CD4-positive, alpha-beta T cell treated with Interleukin-15 for 4 hours (primary cell): ENCODE results near the gene KCNA5.

Experiments
- DNase-seq: peaks from one replicate; pipeline ENCODE4 v3.0.0-alpha.2; 2020; ENCODE audit warnings: low spot score

KCNA5 gene

DNA sequence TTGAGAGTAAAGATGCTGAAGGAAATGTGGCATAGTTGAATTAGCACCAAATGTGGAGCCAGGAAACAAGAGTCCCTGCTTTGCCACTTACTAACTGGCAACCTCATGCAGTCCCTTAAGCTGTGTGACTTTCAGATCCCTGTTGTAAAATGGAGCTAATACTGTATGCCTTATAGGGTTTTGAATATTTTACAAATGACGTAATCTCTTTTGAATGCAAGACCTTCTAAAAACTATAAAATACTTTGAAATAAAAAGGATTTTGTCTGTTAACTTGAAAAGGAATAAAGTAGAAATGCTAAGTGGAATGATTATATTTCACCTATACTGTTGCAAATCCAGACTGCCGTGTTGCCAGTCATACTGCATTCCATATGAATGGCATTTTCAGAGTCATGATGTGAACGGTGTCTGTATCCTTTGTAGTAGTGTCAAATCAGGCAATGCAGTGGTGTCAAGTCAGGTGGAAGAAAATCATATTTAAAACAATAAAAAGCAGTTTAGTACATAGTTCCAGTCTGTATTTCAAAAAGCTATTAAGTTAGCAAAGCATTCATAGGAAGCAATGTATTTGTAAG, 21.3 kb downstream of the KCNA5 start:
- no peak for DNase-seq

GRCh38 chr12:5066251-5066650, 22.6 kb downstream of the KCNA5 start:
- DNase-seq: no peak

- no peak for DNase-seq
These were observed 24.4 kb downstream of the KCNA5 start for GRCh38 chr12:5068126-5068525.

DNA sequence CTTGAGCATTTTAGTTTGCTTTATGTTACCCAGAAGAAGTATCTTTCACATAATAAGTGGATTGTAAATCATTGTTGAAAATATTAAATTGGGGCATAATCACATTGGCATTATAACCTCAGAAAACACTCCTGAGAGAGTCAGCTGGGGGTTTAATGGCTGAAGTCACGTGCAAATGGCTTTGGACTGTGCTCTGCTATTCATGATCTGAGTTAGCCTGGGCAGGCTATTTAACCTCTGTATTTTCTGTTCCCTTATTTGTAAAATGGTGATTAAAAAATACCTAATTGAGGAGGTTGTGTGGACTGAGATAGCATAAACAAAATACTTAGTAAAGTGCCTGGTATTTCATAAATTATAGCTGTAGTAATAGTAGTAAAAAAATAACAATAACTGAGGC, 24.9 kb downstream of the KCNA5 start:
- no peak for DNase-seq

DNA sequence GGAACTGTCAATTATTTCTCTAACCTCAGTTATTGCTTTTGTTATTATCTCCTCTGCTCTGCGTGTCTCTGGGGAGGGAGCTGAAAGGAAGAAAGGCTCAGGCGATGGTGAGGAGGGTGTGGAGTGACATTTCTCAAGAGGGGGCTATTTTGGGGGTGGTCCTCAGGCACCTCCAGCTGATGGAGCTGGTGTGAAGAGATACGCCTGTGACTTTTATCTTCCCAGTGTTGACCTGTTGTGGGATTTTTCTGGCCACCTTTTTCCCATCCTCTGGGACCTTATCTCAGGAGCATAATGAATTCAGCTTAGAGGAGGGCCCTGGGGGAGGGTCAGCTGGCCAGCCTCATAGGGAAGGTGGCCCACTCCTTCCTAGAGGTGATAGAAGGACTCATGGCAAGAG, 26.4 kb downstream of the KCNA5 start:
- no peak for DNase-seq

GRCh38 chr12:5071496-5071895, 27.8 kb downstream of the KCNA5 start:
- no peak for DNase-seq

DNA sequence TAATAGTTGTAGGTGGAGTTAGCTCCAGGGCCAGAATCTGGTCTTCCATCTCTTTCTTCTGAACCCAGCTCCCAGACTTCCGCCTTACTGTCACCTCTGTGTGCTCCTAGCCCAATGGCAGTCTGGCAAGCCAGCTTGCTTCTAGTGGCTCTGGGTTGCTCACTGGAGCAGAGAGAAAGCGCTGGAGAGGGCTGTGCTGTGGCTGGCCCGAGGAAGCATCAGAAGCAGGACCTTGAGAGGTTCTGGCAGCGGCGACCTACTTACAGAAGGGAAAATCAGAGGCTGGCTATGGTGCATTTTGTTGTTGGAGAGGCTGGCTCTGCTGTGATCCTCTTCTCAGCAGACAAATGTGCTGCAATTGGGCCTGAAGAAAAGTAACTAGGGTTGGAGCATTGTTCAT, 28.6 kb downstream of the KCNA5 start:
- DNase-seq: no peak

- no peak for DNase-seq
These were observed 29.4 kb downstream of the KCNA5 start for GRCh38 chr12:5073054-5073453.

GRCh38 chr12:5073853-5074252, 30.2 kb downstream of the KCNA5 start:
- no peak for DNase-seq

GRCh38 chr12:5076761-5077160, 33.1 kb downstream of the KCNA5 start:
- no peak for DNase-seq

- DNase-seq: no peak
These were observed 34.7 kb downstream of the KCNA5 start for GRCh38 chr12:5078423-5078822.

GRCh38 chr12:5081016-5081415, 37.3 kb downstream of the KCNA5 start:
- DNase-seq: no peak

- peak; percentile 6 for DNase-seq
These were observed 40.5 kb downstream of the KCNA5 start for GRCh38 chr12:5083955-5084849.

GRCh38 chr12:5085896-5086295, 42.2 kb downstream of the KCNA5 start:
- no peak for DNase-seq

DNA sequence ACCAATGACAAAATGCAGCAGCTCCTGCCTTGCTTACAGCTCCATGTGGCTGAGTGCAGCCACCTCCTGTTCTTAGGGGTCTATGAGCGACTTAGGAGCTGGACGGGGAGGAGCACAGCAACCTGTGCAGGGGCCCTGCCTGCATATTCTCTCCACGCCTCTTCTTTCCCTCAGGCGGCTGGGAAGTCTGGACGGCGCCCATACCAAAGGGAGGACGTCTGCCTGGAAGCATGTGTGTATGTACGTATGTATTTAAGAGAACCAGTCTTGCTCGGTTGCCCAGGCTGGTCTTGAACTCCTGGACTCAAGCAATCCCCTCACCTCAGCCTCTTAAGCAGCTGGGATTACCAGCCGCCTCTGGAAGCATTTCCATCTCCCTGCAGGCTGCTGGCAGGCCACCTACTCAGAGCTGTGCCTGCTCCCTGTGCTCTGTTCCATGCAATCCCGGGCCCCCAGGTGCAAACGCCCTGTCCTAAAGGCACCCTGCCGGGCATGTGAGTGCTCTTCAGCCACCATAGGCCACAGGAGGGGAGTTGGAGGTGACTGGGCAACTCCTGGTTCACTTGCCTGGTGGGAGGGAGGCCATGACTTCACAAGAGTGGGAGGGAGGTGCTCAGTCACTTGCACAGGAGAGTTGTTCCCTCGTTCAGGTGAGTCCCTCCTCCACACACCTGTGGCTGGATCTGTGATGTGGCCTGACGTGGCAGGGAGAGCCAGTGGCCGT, 44.3 kb downstream of the KCNA5 start:
- no peak for DNase-seq

DNA sequence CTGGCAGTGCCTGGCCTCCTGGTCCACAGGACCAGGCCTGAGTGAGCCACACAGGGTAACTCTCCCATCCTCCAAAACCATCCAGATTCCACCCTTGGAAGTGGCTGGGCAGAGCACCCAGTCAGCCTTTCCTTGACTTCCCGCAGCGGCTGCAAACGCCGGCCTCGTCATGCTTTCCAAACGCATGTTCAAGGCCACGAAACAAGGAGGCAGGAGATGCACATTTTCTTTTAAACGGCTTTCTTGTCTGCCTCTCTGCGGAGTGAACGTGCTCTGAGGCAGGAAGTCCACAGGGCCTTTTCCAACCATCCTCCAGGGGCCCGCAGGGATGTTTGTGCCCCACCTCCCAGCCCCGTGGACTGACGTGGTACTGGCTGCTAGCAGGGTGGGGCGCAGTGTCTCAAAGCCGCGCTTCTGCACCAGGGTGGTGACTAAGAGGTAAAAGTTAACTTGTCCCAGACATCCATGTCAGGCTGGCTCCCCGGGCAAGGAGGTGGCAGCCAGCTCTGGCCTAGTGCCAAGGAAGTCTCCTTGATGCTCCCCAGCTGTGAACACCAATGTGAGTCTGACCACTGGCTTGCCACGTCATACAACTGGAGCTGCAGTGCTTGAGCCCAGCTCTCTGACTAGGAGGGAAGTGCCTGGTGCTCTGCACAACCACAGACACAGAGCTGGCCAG, 45.0 kb downstream of the KCNA5 start:
- DNase-seq: no peak

DNA sequence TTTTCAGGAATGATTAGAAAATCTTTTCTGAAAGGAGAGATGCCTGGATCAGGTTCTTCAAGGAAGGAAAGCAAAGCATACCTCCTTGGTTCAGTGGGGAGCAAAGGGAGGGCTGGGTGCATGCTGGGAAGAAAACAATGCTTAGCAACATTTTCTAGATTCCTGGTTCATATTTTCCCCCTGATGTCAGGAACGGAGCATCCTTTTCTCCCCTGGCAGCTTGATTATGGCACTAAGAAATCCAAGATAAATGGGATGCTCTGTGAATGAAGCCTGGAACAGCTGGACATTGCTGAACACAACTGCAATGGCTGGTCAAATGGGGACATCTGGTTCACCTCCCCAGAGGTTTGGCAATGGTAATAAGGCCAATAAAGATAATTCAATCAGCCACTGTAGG, 50.9 kb downstream of the KCNA5 start:
- no peak for DNase-seq

- DNase-seq: no peak
These were observed 51.3 kb downstream of the KCNA5 start for GRCh38 chr12:5094986-5095385.
